ENCODE data around the gene ALDH16A1. TPM values are rescaled to one million over a fixed set of nuclear protein-coding genes. Genes with fewer than 3 reads are reported as not detected.

Gene ALDH16A1
- 10 to 100 TPM; 26.6 to 47.2 (median 42.6) TPM for total RNA-seq

DNA sequence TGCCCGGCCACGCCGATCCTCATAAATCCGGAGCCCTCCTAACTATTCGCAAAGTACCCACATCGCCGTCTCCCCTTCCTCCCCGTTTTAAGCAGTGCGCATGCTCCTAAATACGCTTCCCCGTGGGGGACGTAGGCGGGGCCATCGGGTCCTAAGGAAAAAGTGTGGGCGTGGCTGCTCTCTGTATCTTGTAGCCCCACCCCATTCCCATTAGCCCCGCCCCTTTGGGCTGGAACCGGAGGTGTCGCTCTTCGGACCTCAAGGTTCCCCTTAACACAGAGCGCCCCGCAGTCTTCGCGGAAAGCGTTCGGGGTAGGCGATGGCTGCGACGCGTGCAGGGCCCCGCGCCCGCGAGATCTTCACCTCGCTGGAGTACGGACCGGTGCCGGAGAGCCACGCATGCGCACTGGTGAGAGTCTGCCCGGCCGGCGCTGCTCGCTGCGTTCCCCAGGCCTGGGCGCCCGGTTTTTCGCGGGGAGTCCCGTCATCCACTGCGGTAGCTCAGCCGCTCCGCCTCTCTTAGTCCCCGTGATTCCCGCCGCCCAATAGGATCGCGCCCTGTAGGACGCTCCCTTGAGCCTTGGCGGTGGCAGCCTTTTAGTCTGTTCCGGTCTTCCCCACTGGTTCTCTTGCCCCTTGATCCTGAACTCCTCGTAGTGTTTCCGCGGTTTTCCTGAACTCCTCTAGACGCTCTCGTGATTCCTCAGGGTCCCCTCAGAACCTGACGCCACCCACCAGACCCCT lies at the start of gene ALDH16A1:
Gene ALDH16A1, plus strand, starts transcription at position 213 of the 744 bp plus-strand sequence. Its CDS starts 107 bp downstream, at position 320.
- peak; percentile 98 to 99 for DNase-seq (ENCODE audit: low spot score in 2 of 2)

DNA sequence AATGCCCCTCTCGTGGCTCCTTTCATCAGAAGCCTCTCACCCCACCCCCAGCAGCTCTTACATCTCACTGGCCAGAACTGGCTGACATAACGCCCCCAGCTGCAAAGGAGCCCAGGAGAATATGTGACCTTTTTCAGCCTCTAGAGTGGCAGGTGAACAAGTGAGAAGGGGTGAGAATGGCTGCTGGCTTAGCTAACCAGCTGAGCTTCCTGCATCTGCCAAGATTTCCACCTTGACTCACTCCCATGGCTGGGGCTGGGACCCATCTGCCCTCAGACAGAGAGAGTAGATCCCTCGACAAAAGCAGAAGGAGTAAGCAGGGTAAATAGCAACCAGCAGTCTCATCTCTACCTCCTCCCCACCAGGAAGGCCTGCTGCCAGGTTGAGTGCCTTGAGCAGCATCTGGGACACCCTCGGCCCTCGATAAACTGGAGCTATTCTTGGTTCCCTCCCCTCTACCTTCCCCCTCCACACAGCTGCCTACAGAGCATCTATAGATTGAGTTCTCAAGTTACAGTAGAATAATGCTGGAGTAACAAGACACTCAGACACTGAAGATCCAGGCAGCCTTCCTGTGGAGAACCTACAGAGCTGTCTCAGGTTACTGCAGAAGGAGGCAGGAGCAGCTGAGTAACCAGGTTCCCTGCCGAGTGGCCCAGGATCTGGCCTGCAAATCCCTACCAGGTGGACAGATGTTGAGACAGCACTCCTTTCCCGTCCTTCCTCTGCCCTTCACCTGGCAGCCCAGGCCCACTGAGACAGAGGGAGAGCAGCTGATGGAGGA lies 49.4 kb upstream of the ALDH16A1 start:
- DNase-seq (ENCODE audit: low spot score in 2 of 2) = no peak
- TF ChIP-seq POLR2A (IDR thresholded peaks at IDR 0.05) = no peak
- TF ChIP-seq, protein P1, sequence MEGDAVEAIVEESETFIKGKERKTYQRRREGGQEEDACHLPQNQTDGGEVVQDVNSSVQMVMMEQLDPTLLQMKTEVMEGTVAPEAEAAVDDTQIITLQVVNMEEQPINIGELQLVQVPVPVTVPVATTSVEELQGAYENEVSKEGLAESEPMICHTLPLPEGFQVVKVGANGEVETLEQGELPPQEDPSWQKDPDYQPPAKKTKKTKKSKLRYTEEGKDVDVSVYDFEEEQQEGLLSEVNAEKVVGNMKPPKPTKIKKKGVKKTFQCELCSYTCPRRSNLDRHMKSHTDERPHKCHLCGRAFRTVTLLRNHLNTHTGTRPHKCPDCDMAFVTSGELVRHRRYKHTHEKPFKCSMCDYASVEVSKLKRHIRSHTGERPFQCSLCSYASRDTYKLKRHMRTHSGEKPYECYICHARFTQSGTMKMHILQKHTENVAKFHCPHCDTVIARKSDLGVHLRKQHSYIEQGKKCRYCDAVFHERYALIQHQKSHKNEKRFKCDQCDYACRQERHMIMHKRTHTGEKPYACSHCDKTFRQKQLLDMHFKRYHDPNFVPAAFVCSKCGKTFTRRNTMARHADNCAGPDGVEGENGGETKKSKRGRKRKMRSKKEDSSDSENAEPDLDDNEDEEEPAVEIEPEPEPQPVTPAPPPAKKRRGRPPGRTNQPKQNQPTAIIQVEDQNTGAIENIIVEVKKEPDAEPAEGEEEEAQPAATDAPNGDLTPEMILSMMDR (IDR thresholded peaks at IDR 0.05) = no peak
- WGBS, 2 donors = 66 to 67% methylated on average over 7 of the region's 7 CpGs
- H3K4me3 ChIP-seq (ENCODE audit: low read depth, poor library complexity, severe bottlenecking) = no peak overlapping the region
- intact Hi-C loops (cut with DNase I; ENCODE audit: low total_unique reads) = no loop called here

More for the DNA sequence above, at the start of gene ALDH16A1:
- WGBS, 2 donors = 1% methylated on average over 46 to 66 of the region's 66 CpGs
- intact Hi-C loops (cut with DNase I; ENCODE audit: low total_unique reads) = no loop called here
- TF ChIP-seq POLR2A (IDR thresholded peaks at IDR 0.05) = peak in 1 of 2 donors; percentile 74
- TF ChIP-seq, protein P1 (IDR thresholded peaks at IDR 0.05) = no peak
- H3K4me3 ChIP-seq (ENCODE audit: low read depth, poor library complexity, severe bottlenecking) = peak within 1 kb of the TSS; percentile 31

DNA sequence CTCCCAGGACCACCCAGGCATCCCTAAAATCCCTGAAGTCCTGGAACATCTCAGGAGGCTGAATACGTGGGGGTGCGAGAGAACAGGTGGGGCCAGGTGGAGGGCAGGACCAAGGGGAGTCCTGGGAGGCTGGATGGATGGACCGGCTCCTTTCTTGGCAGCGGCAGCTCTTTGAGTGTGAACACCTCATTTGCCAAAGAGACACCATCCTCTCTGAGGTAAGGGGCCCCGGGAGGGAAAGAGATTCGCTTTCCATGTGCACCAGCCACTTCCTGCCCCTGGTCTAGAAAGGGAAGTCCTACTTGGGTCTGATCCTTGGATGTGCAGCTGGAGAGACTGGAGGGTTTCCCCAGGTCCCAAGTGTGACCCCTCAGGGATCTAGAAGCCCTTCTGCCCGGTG lies 45.9 kb upstream of the ALDH16A1 start:
- no peak for TF ChIP-seq POLR2A (IDR thresholded peaks at IDR 0.05)
- TF ChIP-seq, protein P1 (IDR thresholded peaks at IDR 0.05) = no peak
- WGBS, 2 donors = 76 to 77% methylated on average over 7 of the region's 7 CpGs

DNA sequence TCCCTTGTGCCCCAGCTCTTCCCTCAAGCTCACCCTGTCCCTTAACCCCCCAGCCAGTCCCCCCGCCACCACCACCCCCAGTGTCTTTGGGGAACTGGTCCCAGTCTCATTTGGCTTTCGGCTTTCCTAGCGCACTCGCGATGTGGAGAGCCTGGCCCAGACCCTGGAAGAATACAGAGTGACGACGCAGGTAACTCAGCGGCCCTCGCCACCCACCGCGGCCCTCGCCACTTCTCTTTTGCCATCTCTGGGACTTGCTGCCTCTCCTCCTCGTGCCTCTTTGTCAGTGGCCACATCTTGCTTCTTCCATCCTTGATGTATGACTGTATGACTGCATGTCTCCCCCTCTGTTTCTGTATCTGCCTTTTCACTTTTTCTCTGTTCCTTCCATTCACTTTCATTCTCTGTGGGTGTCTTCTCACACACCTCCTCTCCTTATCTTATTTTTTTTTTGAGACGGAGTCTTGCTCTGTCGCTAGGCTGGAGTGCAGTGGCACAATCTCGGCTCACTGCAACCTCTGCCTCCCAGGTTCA lies 45.5 kb upstream of the ALDH16A1 start:
- no peak for DNase-seq (ENCODE audit: low spot score in 2 of 2)
- TF ChIP-seq POLR2A (IDR thresholded peaks at IDR 0.05) = no peak
- TF ChIP-seq, protein P1 (IDR thresholded peaks at IDR 0.05) = no peak
- H3K4me3 ChIP-seq (ENCODE audit: low read depth, poor library complexity, severe bottlenecking) = no peak overlapping the region
- WGBS, 2 donors = 89 to 90% methylated on average over 16 of the region's 16 CpGs
- intact Hi-C loops (cut with DNase I; ENCODE audit: low total_unique reads) = no loop called here

More for the DNA sequence above, 45.9 kb upstream of the ALDH16A1 start:
- DNase-seq (ENCODE audit: low spot score in 2 of 2) = no peak
- H3K4me3 ChIP-seq (ENCODE audit: low read depth, poor library complexity, severe bottlenecking) = no peak overlapping the region
- intact Hi-C loops (cut with DNase I; ENCODE audit: low total_unique reads) = no loop called here

DNA sequence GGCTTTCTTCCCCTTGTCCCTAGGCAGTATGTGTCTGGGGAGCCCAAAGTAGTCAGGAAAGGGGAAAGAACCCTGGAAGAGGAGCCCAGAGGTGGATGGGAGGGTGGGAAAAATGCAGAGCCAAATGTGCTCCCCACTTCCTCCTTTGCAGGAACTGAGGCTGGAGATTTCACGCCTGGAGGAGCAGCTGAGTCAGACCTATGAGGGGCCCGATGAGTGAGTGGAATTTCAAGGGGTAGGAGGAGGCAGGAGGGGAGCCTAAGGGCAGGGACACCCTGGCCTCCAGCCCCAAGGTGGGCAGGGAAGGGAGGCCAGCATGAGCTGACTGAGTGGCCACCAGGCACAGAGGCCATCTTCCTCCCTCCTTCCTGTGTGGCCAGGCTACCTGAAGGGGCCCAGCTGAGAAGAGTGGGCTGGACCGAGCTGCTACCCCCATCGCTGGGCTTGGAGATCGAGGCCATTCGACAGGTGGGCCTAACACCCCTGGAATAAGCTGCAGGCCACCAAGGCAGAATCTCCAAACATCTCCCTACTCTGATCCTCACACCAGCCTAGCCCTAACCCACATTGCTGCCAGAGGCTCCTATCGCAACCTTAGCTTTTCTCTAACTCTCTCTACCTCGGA lies 44.1 kb upstream of the ALDH16A1 start:
- intact Hi-C loops (cut with DNase I; ENCODE audit: low total_unique reads) = no loop called here
- DNase-seq (ENCODE audit: low spot score in 2 of 2) = no peak
- no peak for TF ChIP-seq POLR2A (IDR thresholded peaks at IDR 0.05)
- TF ChIP-seq, protein P1 (IDR thresholded peaks at IDR 0.05) = no peak
- H3K4me3 ChIP-seq (ENCODE audit: low read depth, poor library complexity, severe bottlenecking) = no peak overlapping the region
- WGBS, 2 donors = 74 to 75% methylated on average over 8 of the region's 8 CpGs
